Stimulated activated CD4-positive, alpha-beta T cell treated with anti-CD3 and anti-CD28 coated beads, Interleukin-1b, Interleukin-23, amount 100 ng/mL, for 4 hours (primary cell): Measurements from ENCODE around the gene TMEM141.

Source experiments
- DNase-seq, 2 donors: peaks; one replicate each; pipeline ENCODE4 v3.0.0-alpha.2; 2020; ENCODE audit warnings: low read depth in 2 of 2

Gene TMEM141

DNA sequence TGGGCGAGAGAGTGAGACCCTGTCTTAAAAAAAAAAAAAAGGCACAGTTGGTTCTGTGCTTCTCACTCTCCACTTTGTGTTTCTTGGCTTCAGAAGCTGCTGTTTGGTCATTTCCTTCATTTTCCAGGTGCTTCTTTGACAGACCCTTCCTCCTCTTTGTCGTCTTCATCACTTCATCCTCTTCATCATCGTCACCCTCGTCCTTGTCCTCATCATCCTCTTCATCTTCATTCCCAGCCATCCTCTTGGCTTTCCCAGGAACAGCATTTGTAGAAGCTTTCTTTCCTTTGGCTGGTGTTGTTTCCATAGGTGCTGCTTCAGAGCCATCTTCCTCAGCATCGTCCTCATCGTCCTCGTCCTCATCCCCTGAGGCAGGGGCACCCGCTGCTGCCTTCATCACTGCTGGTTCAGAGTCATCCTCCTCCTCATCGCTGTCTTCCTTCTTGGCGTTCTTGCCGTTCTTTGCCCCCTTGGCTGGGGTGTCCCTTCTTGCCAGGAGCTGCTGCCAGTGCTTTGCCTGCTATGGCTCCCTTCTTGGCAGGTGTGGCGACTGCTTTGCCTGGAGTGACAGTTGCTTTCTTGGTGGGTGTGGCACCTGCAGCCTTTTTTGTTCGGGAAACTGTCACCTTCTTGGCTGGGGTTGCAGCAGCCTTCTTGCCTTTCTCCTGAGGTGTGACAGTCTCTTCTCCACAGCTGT lies 23.7 kb downstream of the TMEM141 start:
- DNase-seq, result no peak

DNA sequence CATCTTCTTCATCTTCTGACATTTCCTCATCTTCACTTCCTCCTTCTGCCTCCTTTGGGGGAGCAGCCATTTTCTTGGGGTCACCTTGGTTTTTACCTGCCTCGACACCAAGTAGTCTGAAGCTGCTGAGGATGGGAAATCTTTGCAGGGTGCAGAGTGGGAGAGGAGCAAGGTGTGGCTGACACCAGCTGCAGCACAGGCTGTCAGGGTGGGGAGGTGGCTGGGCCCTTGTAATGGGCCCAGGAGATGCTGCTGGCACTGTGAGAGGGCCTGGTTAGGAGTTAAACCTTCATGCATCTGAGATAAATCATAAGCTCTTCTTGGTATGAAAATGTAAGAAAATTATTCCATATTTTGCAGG lies 24.3 kb downstream of the TMEM141 start:
- no peak for DNase-seq

- no peak for DNase-seq
Measured at GRCh38 chr9:136820971-136821825, 30.1 kb downstream of the TMEM141 start.

DNA sequence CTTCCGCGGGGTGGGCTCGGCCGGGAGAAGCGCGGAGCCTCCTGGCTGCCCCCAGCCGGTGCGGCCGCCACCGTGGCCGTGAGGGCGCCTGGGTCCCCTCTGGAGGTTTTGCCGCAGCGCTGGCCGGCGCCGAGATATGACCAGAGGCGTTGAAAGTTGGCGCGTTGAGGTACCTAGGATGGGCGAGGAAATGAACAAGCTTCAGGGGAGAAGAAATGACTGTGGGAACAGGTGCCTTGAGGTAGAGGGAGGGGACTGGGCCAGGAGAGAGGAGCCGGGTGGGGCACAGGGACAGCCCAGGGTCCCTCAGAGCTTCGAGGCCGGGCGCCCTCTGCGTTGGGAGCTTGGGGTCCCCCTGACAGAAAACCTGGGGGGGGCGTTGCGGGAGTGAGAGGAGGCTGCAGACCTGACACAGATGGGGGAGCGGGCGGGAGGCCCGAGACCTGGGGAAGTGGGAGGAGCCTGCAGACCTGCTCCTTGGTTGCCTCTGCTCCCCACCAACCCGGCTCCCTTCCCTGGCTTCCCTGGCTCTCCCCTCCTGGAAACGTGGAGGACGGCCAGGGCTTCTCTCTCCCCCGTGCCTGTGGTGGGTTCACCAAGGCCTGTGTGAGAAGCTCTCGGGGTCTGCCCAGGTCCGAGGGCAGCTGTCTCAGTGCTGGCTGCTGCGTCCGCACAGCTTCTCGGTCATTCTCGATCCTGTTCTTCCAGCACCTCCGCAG lies 30.8 kb downstream of the TMEM141 start:
- DNase-seq, result no peak

DNA sequence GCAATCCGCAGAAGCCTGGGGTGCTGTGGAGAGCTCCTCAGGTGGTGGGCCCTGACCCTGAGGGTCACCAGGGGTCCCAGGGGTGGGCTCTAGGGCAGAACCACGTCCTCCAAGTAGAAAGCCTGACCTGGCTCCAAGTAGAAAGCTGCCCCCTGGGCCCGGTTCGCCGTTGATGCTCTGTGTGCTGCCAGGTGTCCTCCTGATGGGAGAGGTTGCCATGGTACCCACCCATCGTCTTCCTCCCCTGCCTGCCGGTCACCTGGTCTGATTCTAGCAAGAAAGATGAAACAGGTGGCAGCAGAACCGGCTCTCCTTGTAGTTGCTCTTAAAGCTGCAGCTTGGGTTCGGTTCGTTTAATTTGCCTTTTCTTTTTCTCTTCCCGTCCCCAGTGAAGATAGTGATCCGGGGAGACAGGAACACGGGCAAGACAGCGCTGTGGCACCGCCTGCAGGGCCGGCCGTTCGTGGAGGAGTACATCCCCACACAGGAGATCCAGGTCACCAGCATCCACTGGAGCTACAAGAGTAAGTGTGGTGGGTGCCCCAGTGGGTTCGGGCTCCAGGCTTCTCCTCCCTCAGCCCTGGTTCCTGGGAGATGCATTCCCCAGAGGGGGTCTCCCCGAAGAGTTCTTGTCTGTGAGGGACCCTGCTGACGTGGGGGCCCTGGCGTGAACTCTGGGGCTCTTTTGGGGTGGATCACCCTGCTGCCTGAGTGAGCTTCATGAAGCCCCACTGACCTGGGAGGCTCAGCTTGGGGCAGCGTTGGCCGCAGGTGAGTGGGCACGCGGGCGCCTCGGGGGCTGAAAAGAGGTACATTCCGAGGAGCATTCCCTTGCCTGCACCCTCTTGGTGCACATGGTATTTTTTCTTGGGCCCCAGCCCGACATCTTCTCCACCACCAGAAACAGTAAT lies 32.2 kb downstream of the TMEM141 start:
- no peak for DNase-seq

GRCh38 chr9:136824496-136825225 lies 33.5 kb downstream of the TMEM141 start:
- DNase-seq, result no peak

DNA sequence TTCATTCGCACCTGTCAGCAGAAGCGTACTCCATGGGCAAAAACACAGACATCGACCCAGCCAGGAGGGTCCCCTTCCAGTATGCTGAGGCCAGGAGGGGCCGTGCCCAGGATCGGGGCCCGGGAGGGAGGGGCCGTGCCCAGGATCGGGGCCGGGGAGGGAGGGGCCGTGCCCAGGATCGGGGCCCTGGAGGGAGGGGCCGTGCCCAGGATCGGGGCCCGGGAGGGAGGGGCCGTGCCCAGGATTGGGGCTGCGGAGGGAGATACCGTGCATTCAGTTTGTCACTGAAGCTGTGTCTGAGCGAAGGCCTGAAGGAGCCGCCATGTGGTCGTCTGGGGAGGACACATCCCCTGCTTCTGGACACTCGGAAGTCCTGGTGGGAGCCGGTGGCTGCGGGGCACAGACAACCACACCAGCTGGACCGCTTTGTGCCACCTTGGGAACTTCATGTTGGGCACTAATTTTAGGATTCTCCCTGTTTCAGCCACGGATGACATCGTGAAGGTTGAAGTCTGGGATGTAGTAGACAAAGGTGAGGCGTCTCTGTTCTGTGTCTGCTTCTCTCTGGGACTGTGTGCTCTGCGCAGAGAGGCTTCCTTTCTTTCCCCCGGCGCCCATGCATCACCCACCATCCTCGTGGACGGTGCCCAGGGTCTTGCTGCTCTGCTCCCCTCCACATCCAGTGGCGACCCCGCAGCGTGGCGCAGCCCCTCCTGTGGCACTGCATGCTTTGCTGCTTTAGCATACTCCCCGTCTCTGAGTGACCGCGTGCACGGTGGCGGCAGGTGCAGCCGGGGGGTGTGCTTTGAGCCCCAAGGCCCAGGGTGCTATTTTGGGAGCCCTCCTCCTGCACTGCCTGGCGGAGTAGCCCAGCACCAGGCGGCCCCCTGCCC lies 34.4 kb downstream of the TMEM141 start:
- no peak for DNase-seq

- no peak for DNase-seq
Measured at GRCh38 chr9:136826188-136826541, 35.0 kb downstream of the TMEM141 start.

GRCh38 chr9:136826703-136827582 lies 35.8 kb downstream of the TMEM141 start:
- DNase-seq, result no peak

DNA sequence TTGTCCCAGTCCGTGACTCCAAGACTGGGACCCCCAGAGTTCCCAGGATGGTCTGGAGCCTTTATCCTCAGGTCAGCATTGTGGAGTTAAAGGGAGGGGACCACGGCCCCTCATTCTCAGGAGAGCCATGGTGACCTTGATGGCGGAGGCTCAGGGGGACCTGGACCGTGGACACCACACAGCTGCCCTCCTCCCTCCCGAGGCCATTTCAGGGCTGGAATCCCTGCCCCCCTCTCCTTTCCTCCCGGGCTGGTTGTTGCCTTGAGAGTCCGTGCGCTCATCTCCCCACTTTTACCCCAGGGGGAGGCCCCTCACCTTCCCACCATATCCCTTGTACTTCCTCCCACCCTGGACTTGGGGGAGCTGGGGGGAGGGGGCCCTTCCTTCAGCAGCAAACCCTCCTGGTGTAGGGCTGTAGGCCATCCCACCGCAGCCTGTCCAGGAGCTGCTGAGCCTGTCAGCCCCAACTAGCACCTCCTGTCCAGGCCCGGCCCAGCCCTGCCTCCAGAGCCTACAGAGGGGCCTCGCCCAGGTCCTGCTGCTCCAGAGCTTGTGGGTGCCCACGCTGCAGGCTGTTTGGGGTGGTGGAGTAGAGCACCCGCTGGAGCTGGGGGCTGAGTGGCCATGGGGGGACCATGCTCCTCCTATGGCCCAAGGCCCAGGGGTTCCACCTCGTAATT lies 36.8 kb downstream of the TMEM141 start:
- DNase-seq, result no peak

- no peak for DNase-seq
Measured at GRCh38 chr9:136828474-136829140, 37.5 kb downstream of the TMEM141 start.

DNA sequence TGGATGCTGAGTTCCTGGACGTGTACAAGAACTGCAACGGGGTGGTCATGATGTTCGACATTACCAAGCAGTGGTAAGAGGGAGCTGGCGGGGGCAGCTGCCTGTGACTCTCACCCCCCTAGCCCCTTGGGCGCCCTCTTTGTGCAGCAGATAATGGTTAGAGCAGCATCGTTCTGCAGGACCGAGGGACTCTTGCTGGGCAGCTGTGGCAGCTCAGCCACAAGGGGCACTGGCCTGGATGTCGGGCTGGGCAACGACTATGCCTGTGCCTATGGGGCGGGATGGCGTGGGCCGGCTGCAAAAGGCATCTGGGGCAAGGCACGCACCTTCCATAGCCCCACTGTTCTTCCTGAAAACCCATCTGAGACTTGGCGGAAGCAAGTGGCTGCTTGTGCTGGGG lies 38.3 kb downstream of the TMEM141 start:
- no peak for DNase-seq

GRCh38 chr9:136829981-136830885 lies 39.1 kb downstream of the TMEM141 start:
- DNase-seq, result no peak

- DNase-seq, result no peak
Measured at GRCh38 chr9:136831002-136831719, 40.0 kb downstream of the TMEM141 start.

- no peak for DNase-seq
Measured at GRCh38 chr9:136831720-136832104, 40.6 kb downstream of the TMEM141 start.

DNA sequence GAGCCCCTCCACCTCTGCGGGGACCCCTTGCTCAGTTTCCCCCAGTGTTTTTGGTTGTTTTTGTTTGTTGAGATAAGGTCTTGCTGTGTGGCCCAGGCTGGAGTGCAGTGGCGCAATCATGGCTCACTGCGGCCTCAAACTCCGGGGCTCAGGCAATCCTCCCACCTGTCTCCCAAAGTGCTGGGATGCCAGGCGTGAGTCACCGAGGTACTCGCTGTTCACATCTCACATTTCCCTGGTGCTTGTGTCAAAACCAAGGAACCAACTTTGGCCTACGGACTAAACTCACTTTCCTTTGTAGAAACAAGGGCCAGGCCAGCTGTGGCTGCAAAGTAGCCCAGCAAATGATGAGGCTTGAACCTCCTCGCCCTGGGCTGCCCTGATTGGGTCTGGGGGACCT lies 41.4 kb downstream of the TMEM141 start:
- no peak for DNase-seq
